SK-N-SH treated with all-trans-retinoic acid at 6 μM for 48 hours (cell line): ENCODE results near the gene FAM234A.

ENCODE experiments used
- ARNTL ChIP-seq: fragments of 450-650 bp; formaldehyde crosslinking; IDR thresholded peaks from 2 replicates; pipeline ENCODE4 v1.5.0; 2020; ENCODE audit warnings: low read depth, mild to moderate bottlenecking, moderate library complexity, borderline replicate concordance
- RARB ChIP-seq: fragments of 250-450 bp; sonication (Bioruptor Pico); IDR thresholded peaks from 2 replicates; pipeline ENCODE4 v1.8.0; 2021; ENCODE audit warnings: mild to moderate bottlenecking, moderate library complexity
- TCF4 ChIP-seq: fragments of 250-450 bp; sonication (Bioruptor Pico); IDR thresholded peaks from 2 replicates; pipeline ENCODE4 v1.8.0; 2021; ENCODE audit warnings: mild to moderate bottlenecking, moderate library complexity, borderline replicate concordance
- TOX ChIP-seq: fragments of 250-450 bp; sonication (Bioruptor Pico); IDR thresholded peaks from 2 replicates; pipeline ENCODE4 v1.8.0; 2021; ENCODE audit warnings: mild to moderate bottlenecking, moderate library complexity, borderline replicate concordance
- TSHZ2 ChIP-seq: fragments of 250-450 bp; sonication (Bioruptor Pico); IDR thresholded peaks from 2 replicates; pipeline ENCODE4 v1.5.0; 2020; ENCODE audit warnings: mild to moderate bottlenecking, moderate library complexity
- ZFP3 ChIP-seq: fragments of 250-450 bp; sonication (Bioruptor Pico); IDR thresholded peaks from 2 replicates; pipeline ENCODE4 v1.5.0; 2020; ENCODE audit warnings: mild to moderate bottlenecking, moderate library complexity
- ZNF8 ChIP-seq: fragments of 450-650 bp; formaldehyde crosslinking; IDR thresholded peaks from 2 replicates; pipeline ENCODE4 v1.5.0; 2020; ENCODE audit warnings: mild to moderate bottlenecking, moderate library complexity
- TF ChIP-seq, protein P1 (sequence below): fragments of 250-450 bp; sonication (Bioruptor Pico); IDR thresholded peaks from 2 replicates; pipeline ENCODE4 v1.8.0; 2020; ENCODE audit warnings: mild to moderate bottlenecking, moderate library complexity, borderline replicate concordance

GRCh38 chr16:185691-186090, 48.9 kb upstream of the FAM234A start:
- TF ChIP-seq ZNF8 (CRISPR knock-in tag): no peak
- TF ChIP-seq ARNTL: no peak
- no peak for TF ChIP-seq TCF4 (CRISPR knock-in tag)
- TF ChIP-seq, protein P1, sequence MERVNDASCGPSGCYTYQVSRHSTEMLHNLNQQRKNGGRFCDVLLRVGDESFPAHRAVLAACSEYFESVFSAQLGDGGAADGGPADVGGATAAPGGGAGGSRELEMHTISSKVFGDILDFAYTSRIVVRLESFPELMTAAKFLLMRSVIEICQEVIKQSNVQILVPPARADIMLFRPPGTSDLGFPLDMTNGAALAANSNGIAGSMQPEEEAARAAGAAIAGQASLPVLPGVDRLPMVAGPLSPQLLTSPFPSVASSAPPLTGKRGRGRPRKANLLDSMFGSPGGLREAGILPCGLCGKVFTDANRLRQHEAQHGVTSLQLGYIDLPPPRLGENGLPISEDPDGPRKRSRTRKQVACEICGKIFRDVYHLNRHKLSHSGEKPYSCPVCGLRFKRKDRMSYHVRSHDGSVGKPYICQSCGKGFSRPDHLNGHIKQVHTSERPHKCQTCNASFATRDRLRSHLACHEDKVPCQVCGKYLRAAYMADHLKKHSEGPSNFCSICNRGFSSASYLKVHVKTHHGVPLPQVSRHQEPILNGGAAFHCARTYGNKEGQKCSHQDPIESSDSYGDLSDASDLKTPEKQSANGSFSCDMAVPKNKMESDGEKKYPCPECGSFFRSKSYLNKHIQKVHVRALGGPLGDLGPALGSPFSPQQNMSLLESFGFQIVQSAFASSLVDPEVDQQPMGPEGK (CRISPR knock-in tag): no peak
- no peak for TF ChIP-seq TOX (CRISPR knock-in tag)
- TF ChIP-seq ZFP3 (CRISPR knock-in tag): no peak
- no peak for TF ChIP-seq RARB
- TF ChIP-seq TSHZ2 (CRISPR knock-in tag): no peak
